SK-N-SH (cell line): ENCODE results near the gene PCSK6. TPM values are rescaled to one million over a fixed set of nuclear protein-coding genes. Genes with fewer than 3 reads are reported as not detected.

Experiments used
- CTCF ChIA-PET: fragments of 300-600, 350-600 bp; formaldehyde crosslinking; extraction: SDS; loops from one replicate; lab custom pipeline; 2021; lab: Yijun Ruan, JAX
- POLR2A ChIA-PET: fragments of 350-600 bp; sonication (Branson Sonifier 250); formaldehyde crosslinking; extraction: SDS; loops from one replicate; lab custom pipeline; 2020; ENCODE audit warnings: antibody characterized with exemption, inconsistent platforms; lab: Yijun Ruan, JAX
- DNase-seq: peaks from one replicate; pipeline ENCODE4 v3.0.0; 2012
- H2AFZ ChIP-seq: fragments of 200-600 bp; sonication (generic); 2 replicates; pipeline ENCODE4 v1.8.1; 2016; ENCODE audit warnings: antibody characterized with exemption, mild to moderate bottlenecking, low read depth
- H3F3A ChIP-seq: fragments of 200-600 bp; sonication (generic); replicated peaks from 2 replicates; pipeline ENCODE3; 2016; ENCODE audit warnings: antibody characterized with exemption, mild to moderate bottlenecking; ENCODE audit not compliant: insufficient read depth
- H3K27ac ChIP-seq, 2 experiments: fragments of 200-500 bp in 1 of 2; fragments of 200-600 bp in 1 of 2; sonication (Bioruptor generic) in 1 of 2; sonication (generic), shearing (Covaris generic) in 1 of 2; 2 replicates each; pipeline versions ENCODE4 v1.5.1 to v1.6.1; 2014 to 2016; ENCODE audit warnings: low read depth in 2 of 2, inconsistent platforms in 1 of 2, low read length in 1 of 2, mild to moderate bottlenecking in 1 of 2, mixed read lengths in 1 of 2
- H3K27me3 ChIP-seq: fragments of 200-600 bp; sonication (generic), shearing (Covaris generic); 2 replicates; pipeline ENCODE4 v1.6.1; 2016; ENCODE audit warnings: mixed run types; ENCODE audit not compliant: insufficient read depth
- H3K36me3 ChIP-seq, 2 experiments: fragments of 200-500 bp in 1 of 2; fragments of 200-600 bp in 1 of 2; sonication (Bioruptor generic) in 1 of 2; sonication (generic) in 1 of 2; replicated peaks in 1 of 2; 2 replicates each; pipeline versions ENCODE3 to v1.5.1; 2014 to 2016; ENCODE audit warnings: low read length in 1 of 2, mild to moderate bottlenecking in 1 of 2; ENCODE audit not compliant: insufficient read depth in 2 of 2, control insufficient read depth in 1 of 2
- H3K4me1 ChIP-seq, 2 experiments: fragments of 200-500 bp in 1 of 2; fragments of 200-600 bp in 1 of 2; sonication (Bioruptor generic) in 1 of 2; sonication (generic), shearing (Covaris generic) in 1 of 2; 2 replicates each; pipeline versions ENCODE4 v1.5.1 to v1.6.1; 2014 to 2016; ENCODE audit warnings: low read depth in 1 of 2, low read length in 1 of 2, mixed run types in 1 of 2; ENCODE audit not compliant: insufficient read depth in 2 of 2, control insufficient read depth in 1 of 2
- H3K4me2 ChIP-seq: fragments of 200-600 bp; sonication (generic), shearing (Covaris generic); 2 replicates; pipeline ENCODE4 v1.6.1; 2017; ENCODE audit warnings: mixed run types
- H3K4me3 ChIP-seq, 2 experiments: fragments of 200-500 bp in 1 of 2; fragments of 200-600 bp in 1 of 2; sonication (Bioruptor generic) in 1 of 2; sonication (generic), shearing (Covaris generic) in 1 of 2; 2 replicates each; pipeline versions ENCODE4 v1.5.1 to v1.8.1; 2014 to 2016; ENCODE audit warnings: low read depth in 2 of 2, inconsistent platforms in 1 of 2, low read length in 1 of 2, mild to moderate bottlenecking in 1 of 2, mixed read lengths in 1 of 2, moderate library complexity in 1 of 2
- H3K79me2 ChIP-seq: fragments of 200-600 bp; sonication (generic); 2 replicates; pipeline ENCODE4 v1.8.1; 2017; ENCODE audit warnings: mild to moderate bottlenecking; ENCODE audit not compliant: insufficient read depth
- H3K9ac ChIP-seq: fragments of 200-600 bp; sonication (generic); 2 replicates; pipeline ENCODE4 v1.6.1; 2017; ENCODE audit warnings: mixed run types
- H3K9me2 ChIP-seq: fragments of 200-600 bp; sonication (generic); 2 replicates; pipeline ENCODE4 v1.6.1; 2017; ENCODE audit warnings: mixed run types
- H3K9me3 ChIP-seq: fragments of 200-600 bp; sonication (generic); 2 replicates; pipeline ENCODE4 v1.6.1; 2017; ENCODE audit warnings: mixed run types, mild to moderate bottlenecking, moderate library complexity
- H4K20me1 ChIP-seq: fragments of 200-600 bp; sonication (generic); 2 replicates; pipeline ENCODE4 v1.6.1; 2017; ENCODE audit warnings: mild to moderate bottlenecking, mixed run types; ENCODE audit not compliant: insufficient read depth
- EP300 ChIP-seq, 2 experiments: IDR thresholded peaks; 2 replicates each; pipeline versions ENCODE4 v1.4.0 to v1.6.1; 2012; ENCODE audit warnings: borderline replicate concordance in 1 of 2, low read depth in 1 of 2, low read length in 1 of 2
- FOSL2 ChIP-seq: IDR thresholded peaks from 2 replicates; pipeline ENCODE4 v1.4.0; 2012; ENCODE audit warnings: low read depth, mild to moderate bottlenecking, moderate library complexity, borderline replicate concordance
- FOXM1 ChIP-seq: IDR thresholded peaks from 2 replicates; pipeline ENCODE4 v1.4.0; 2012; ENCODE audit warnings: low read depth, mild to moderate bottlenecking
- GATA2 ChIP-seq: sonication (generic); formaldehyde crosslinking; IDR thresholded peaks from 2 replicates; pipeline ENCODE4 v1.5.0; 2020; ENCODE audit warnings: mild to moderate bottlenecking, missing genetic modification reagents
- JUND ChIP-seq: IDR thresholded peaks from 2 replicates; pipeline ENCODE4 v1.4.0; 2012
- MXI1 ChIP-seq: IDR thresholded peaks from 2 replicates; pipeline ENCODE4 v1.6.1; 2012; ENCODE audit warnings: mild to moderate bottlenecking, low read depth, low read length, improper control_type of control experiment
- RCOR1 ChIP-seq: fragments of 150-350 bp; IDR thresholded peaks from 2 replicates; pipeline ENCODE4 v1.6.1; 2017; ENCODE audit warnings: antibody characterized with exemption, low read length
- RFX5 ChIP-seq: IDR thresholded peaks from 2 replicates; pipeline ENCODE4 v1.6.1; 2012; ENCODE audit warnings: mild to moderate bottlenecking, improper control_type of control experiment, low read length
- RXRA ChIP-seq: IDR thresholded peaks from 2 replicates; pipeline ENCODE4 v1.4.0; 2012; ENCODE audit warnings: low read depth, mild to moderate bottlenecking, borderline replicate concordance
- SMC3 ChIP-seq: IDR thresholded peaks from 2 replicates; pipeline ENCODE4 v1.6.1; 2012; ENCODE audit warnings: low read depth, low read length, improper control_type of control experiment
- TEAD4 ChIP-seq: IDR thresholded peaks from 2 replicates; pipeline ENCODE4 v1.4.0; 2012; ENCODE audit warnings: mild to moderate bottlenecking, borderline replicate concordance; ENCODE audit not compliant: insufficient read depth
- YY1 ChIP-seq: IDR thresholded peaks from 2 replicates; pipeline ENCODE4 v1.4.0; 2012; ENCODE audit warnings: low read depth, mild to moderate bottlenecking
- WGBS: methylation state at CpG from one replicate; pipeline ENCODE4 v1.1.6; 2017; ENCODE audit warnings: low lambda C conversion rate; 5-methylcytosine and 5-hydroxymethylcytosine counted together
- polyA plus RNA-seq, 3 experiments: library from polyadenylated mRNA; depleted of rRNA; stranded (reverse); fragments of >200 nt; gene quantifications; 2 replicates each; pipeline ENCODE4 v1.2.3, GENCODE V29; 2012
- TF ChIP-seq, protein P1 (sequence below): fragments of 200-600 bp; sonication (generic); IDR thresholded peaks from 2 replicates; pipeline ENCODE4 v1.6.1; 2017; ENCODE audit warnings: antibody characterized with exemption, mild to moderate bottlenecking, moderate library complexity
- TF ChIP-seq, protein P2 (sequence below): IDR thresholded peaks from 2 replicates; pipeline ENCODE4 v1.4.0; 2012; ENCODE audit warnings: low read depth, borderline replicate concordance
- TF ChIP-seq, protein P3 (sequence below): IDR thresholded peaks from 2 replicates; pipeline ENCODE4; 2012

PCSK6 gene
- polyA plus RNA-seq, 1 of the 3 experiments (the other 2 are of a cell fraction): 0.03 TPM

DNA sequence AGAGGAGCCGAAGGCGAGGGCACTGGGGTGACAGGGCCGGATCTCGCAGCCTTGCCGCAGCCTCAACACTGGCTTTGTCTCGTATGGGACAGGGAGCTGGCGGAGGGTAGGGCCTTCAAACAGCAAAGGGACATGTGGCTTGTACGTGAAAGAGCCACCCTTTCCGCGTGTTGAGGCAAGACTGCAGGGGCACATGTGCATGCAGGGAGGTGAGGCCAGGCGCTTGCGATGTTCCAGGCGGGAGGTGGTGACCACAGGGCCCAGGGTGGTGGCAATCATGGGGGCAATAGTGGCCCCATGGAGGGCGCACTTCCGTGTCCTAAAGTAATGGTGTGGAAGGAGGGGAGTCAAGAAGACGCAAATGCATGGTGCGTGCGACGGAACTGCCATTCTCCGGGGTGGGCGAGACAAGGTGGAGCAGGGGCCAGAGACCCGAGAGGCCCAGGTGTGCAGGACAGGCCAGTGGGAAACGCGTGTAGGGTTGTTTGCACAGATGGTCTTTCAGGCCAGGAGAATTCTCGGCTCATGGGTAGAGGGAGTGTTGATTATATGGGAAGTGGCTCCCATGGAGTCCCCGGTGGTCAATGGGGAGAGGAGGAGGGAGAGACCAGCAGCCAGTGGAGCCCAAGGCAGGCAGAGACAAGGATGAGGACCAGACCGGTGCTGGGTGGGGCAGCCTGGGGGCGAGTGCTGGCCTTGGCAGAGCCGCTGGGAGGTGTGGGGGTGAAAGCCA, 45.8 kb upstream of the PCSK6 start:
- Histone ChIP-seq H3K27me3 (no peaks in the 10 kb centered on the region; the same call in 1 of the 2 replicates), H3K4me2 (no peak overlapping the region), H3K36me3 (no peaks in the 10 kb centered on the region), H3K9ac (no peak overlapping the region), H3K9me3 (no peaks in the 10 kb centered on the region), H3K27ac (no peak overlapping the region), H3K79me2 (no peaks in the 10 kb centered on the region), H3K4me1 (no peaks in the 10 kb centered on the region), H4K20me1 (no peaks in the 10 kb centered on the region), H3K4me3 (no peak overlapping the region), H3F3A (no peaks in the 10 kb centered on the region), H2AFZ (no peak overlapping the region), H3K9me2 (no peaks in the 10 kb centered on the region)
- CTCF ChIA-PET: no interaction called here
- peak; percentile 22 for DNase-seq
- WGBS: 67% methylated on average over 25 of the region's 29 CpGs
- POLR2A ChIA-PET: no interaction called here
- no peak for TF ChIP-seq TEAD4
- no peak for TF ChIP-seq EP300 (IDR thresholded peaks at IDR 0.05; ENCODE audit: borderline replicate concordance in 1 of 2, low read depth in 1 of 2, low read length in 1 of 2)
- no peak for TF ChIP-seq RFX5
- TF ChIP-seq, protein P1, sequence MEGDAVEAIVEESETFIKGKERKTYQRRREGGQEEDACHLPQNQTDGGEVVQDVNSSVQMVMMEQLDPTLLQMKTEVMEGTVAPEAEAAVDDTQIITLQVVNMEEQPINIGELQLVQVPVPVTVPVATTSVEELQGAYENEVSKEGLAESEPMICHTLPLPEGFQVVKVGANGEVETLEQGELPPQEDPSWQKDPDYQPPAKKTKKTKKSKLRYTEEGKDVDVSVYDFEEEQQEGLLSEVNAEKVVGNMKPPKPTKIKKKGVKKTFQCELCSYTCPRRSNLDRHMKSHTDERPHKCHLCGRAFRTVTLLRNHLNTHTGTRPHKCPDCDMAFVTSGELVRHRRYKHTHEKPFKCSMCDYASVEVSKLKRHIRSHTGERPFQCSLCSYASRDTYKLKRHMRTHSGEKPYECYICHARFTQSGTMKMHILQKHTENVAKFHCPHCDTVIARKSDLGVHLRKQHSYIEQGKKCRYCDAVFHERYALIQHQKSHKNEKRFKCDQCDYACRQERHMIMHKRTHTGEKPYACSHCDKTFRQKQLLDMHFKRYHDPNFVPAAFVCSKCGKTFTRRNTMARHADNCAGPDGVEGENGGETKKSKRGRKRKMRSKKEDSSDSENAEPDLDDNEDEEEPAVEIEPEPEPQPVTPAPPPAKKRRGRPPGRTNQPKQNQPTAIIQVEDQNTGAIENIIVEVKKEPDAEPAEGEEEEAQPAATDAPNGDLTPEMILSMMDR: no peak
- TF ChIP-seq SMC3: no peak
- no peak for TF ChIP-seq JUND
- TF ChIP-seq RXRA: no peak
- TF ChIP-seq, protein P2, sequence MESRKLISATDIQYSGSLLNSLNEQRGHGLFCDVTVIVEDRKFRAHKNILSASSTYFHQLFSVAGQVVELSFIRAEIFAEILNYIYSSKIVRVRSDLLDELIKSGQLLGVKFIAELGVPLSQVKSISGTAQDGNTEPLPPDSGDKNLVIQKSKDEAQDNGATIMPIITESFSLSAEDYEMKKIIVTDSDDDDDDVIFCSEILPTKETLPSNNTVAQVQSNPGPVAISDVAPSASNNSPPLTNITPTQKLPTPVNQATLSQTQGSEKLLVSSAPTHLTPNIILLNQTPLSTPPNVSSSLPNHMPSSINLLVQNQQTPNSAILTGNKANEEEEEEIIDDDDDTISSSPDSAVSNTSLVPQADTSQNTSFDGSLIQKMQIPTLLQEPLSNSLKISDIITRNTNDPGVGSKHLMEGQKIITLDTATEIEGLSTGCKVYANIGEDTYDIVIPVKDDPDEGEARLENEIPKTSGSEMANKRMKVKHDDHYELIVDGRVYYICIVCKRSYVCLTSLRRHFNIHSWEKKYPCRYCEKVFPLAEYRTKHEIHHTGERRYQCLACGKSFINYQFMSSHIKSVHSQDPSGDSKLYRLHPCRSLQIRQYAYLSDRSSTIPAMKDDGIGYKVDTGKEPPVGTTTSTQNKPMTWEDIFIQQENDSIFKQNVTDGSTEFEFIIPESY: no peak
- TF ChIP-seq YY1: no peak
- TF ChIP-seq MXI1: no peak
- TF ChIP-seq FOXM1: no peak
- TF ChIP-seq, protein P3, sequence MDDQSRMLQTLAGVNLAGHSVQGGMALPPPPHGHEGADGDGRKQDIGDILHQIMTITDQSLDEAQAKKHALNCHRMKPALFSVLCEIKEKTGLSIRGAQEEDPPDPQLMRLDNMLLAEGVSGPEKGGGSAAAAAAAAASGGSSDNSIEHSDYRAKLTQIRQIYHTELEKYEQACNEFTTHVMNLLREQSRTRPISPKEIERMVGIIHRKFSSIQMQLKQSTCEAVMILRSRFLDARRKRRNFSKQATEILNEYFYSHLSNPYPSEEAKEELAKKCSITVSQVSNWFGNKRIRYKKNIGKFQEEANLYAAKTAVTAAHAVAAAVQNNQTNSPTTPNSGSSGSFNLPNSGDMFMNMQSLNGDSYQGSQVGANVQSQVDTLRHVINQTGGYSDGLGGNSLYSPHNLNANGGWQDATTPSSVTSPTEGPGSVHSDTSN: no peak
- TF ChIP-seq RCOR1: no peak
- no peak for TF ChIP-seq FOSL2
- no peak for TF ChIP-seq GATA2
